ENCODE results near the gene AUTS2. TPM values are rescaled to one million over a fixed set of nuclear protein-coding genes. Genes with fewer than 3 reads are reported as not detected.

AUTS2 gene
- total RNA-seq, 1 experiment from 2014 or later: 256 TPM

DNA sequence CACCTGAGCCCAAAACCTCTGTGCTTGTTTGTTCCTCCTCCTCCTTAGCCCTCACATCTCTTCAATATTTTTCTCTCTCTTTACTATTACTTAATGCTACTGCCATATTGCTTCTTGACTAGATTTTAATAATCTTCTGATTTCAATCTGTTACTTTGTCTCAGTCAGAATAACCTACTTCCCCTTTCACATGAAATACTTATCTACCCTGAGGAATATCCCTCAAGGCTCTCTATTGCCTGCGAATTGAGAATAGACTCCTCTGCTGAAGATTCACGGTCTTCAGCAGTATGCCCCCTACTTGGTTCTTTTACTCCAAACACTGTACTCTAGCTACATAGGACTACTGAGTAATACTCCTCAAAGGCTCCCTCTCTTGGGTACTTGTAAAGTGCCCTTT is 430.3 kb downstream of the AUTS2 start:
- Histone ChIP-seq H3K27ac (ENCODE audit: insufficient read length, low read depth, low read length) (no peak overlapping the region), H4K91ac (ENCODE audit: insufficient read length, low read depth, low read length) (no peak overlapping the region), H3K4me2 (ENCODE audit: insufficient read depth, insufficient read length, low read length) (no peak overlapping the region), H2AK5ac (ENCODE audit: insufficient read length, low read length) (no peak overlapping the region), H2BK5ac (ENCODE audit: insufficient read length, low read length) (no peak overlapping the region), H3K79me2 (ENCODE audit: insufficient read depth, low read length) (no peaks in the 10 kb centered on the region), H3K79me1 (ENCODE audit: insufficient read depth, low read depth, low read length, poor library complexity, severe bottlenecking) (no peaks in the 10 kb centered on the region), H3K4me1 (ENCODE audit: insufficient read depth, low read length) (peaks cover 3% of the 10 kb centered on the region; the same call in 1 of the 2 replicates), H2BK12ac (ENCODE audit: insufficient read length, low read depth, low read length) (no peak overlapping the region), H3T11ph (ENCODE audit: low read length) (no peak overlapping the region), H2BK20ac (ENCODE audit: low read depth, low read length, poor library complexity, severe bottlenecking) (no peak overlapping the region), H3K9ac (ENCODE audit: extremely low read depth, insufficient read length, low read length) (no peak overlapping the region), H3K23ac (ENCODE audit: insufficient read length, low read depth, low read length) (no peak overlapping the region), H3K18ac (ENCODE audit: insufficient read length, low read depth, low read length) (no peak overlapping the region), H4K20me1 (ENCODE audit: control insufficient read depth, insufficient read depth, insufficient read length) (no peaks in the 10 kb centered on the region), H2AFZ (ENCODE audit: low read length) (no peak overlapping the region), H3K9me3 (ENCODE audit: control insufficient read depth, low read depth, low read length) (no peaks in the 10 kb centered on the region), H3K14ac (ENCODE audit: insufficient read depth, low read length) (no peak overlapping the region), H3K23me2 (ENCODE audit: insufficient read length, low read depth, low read length, poor library complexity, severe bottlenecking) (no peaks in the 10 kb centered on the region), H4K8ac (replicated peaks; ENCODE audit: insufficient read length, low read depth, low read length) (no peak overlapping the region), H3K56ac (ENCODE audit: insufficient read length, low read depth, low read length) (no peak overlapping the region), H2BK15ac (ENCODE audit: low read depth, low read length) (no peak overlapping the region), H4K5ac (ENCODE audit: insufficient read length, low read depth, low read length) (no peak overlapping the region), H3K27me3 (ENCODE audit: insufficient read depth, low read length) (no peaks in the 10 kb centered on the region), H3K4ac (ENCODE audit: low read depth, low read length) (no peak overlapping the region), H2BK120ac (ENCODE audit: low read depth, low read length, poor library complexity, severe bottlenecking) (no peak overlapping the region)
- no peaks in the 10 kb centered on the region for H3K9me3 Mint-ChIP-seq
- TF ChIP-seq, protein P1, sequence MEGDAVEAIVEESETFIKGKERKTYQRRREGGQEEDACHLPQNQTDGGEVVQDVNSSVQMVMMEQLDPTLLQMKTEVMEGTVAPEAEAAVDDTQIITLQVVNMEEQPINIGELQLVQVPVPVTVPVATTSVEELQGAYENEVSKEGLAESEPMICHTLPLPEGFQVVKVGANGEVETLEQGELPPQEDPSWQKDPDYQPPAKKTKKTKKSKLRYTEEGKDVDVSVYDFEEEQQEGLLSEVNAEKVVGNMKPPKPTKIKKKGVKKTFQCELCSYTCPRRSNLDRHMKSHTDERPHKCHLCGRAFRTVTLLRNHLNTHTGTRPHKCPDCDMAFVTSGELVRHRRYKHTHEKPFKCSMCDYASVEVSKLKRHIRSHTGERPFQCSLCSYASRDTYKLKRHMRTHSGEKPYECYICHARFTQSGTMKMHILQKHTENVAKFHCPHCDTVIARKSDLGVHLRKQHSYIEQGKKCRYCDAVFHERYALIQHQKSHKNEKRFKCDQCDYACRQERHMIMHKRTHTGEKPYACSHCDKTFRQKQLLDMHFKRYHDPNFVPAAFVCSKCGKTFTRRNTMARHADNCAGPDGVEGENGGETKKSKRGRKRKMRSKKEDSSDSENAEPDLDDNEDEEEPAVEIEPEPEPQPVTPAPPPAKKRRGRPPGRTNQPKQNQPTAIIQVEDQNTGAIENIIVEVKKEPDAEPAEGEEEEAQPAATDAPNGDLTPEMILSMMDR (conservative IDR thresholded peaks at IDR 0.05): no peak
- H3K27ac Mint-ChIP-seq: no peak overlapping the region
- H3K4me3 Mint-ChIP-seq: no peak overlapping the region
- no peaks in the 10 kb centered on the region for H3K36me3 Mint-ChIP-seq (ENCODE audit: insufficient read depth in 1 of 3, low read depth in 3 of 3)
- H3K4me1 Mint-ChIP-seq: peaks cover 23 to 29% of the 10 kb centered on the region in 2 experiments
- H3K27me3 Mint-ChIP-seq (ENCODE audit: low read depth): no peaks in the 10 kb centered on the region; the same call in 1 of the 2 replicates
- no CpG with 5 or more reads among the region's 2 CpGs for WGBS (ENCODE audit: extremely low coverage, insufficient read length, low lambda C conversion rate)
- DNase-seq: no peak

All from H9 (cell line).